ENCODE measurements around the gene ENTPD1.
"Not testable (repeated sequence)": the region's sequence is repeated elsewhere in the genome, so short reads cannot be mapped to it uniquely, and the experiment has no call there.

ENTPD1 gene

DNA sequence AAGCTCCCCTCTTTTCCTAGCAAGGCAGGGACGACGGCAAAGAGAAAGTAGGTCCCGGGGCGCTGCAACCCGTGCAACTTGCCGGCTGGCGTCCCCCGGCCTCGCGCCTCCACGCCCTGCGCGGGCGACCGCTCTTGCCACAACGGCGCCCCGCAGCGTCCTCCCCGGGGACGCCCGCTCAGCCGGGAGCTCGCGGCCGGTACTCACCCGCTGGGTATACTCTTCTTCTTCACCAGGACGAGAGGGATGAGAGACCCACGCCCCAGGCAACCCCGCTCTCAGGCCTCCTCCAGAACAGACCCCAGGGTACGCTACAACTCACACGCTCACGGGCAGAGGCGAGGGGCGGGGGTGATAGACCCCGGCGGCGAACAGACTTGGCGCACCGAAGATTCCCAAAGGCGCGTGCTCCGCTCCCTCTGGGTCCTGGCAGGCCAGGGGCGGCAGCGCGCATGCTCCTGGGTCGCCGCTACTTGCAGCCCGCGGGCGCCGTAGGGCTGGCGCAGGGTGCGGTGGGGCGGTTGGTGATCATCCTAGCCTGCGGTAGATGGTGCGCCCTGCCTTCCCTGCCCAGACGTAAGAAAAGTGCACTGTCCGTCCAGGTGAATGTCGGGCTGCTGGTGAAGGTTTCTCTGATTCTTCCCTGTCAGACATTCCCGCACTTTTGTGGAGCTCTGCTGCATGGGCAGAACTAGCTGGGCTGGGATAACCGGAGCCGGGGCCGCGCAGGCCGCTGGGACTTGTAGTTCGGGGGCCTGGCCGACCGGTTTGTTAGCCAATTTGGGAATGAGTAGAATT lies 151.7 kb downstream of the ENTPD1 start, which contains the start of gene CC2D2B:
CC2D2B (plus strand) TSS at position 520 of the 798 bp plus-strand sequence. CDS start 3,349 bp downstream, outside the sequence.
- Histone ChIP-seq H3K4me1 (ENCODE audit: insufficient read depth, low read length) (no peaks in the 10 kb centered on the region), H3K9me3 (ENCODE audit: control insufficient read depth, insufficient read depth, low read length) (no peaks in the 10 kb centered on the region), H3K36me3 (ENCODE audit: insufficient read depth, low read length) (no peaks in the 10 kb centered on the region; the same call in 1 of the 2 replicates), H3K9ac (ENCODE audit: low read depth, low read length) (peak within 1 kb of the TSS; percentile 87)

DNA sequence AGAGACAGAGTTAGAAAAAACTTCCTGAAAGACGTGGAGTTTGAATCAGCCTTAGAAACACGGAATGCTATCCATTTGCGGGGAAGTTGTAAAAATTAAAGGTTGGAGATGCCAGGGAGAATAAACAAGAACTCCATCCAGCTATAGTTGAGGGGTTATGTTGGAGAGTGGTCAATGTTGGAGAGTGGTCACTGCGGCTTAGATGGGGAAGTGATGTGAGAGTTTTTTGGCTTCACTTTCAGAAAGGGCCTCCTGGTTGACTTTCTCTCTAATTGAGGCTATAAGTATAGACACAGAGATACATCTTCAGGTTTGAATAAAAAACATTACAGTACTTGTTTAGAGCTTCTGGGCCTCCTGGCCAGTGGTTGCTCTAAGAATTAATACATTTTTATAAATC lies 152.5 kb downstream of the ENTPD1 start:
- peak overlapping the region; percentile 87; the same call in 1 of the 2 replicates for H3K9ac ChIP-seq (ENCODE audit: low read depth, low read length)
- H3K4me1 ChIP-seq (ENCODE audit: insufficient read depth, low read length) = no peaks in the 10 kb centered on the region
- no peaks in the 10 kb centered on the region for H3K9me3 ChIP-seq (ENCODE audit: control insufficient read depth, insufficient read depth, low read length)
- H3K36me3 ChIP-seq (ENCODE audit: insufficient read depth, low read length) = no peaks in the 10 kb centered on the region

DNA sequence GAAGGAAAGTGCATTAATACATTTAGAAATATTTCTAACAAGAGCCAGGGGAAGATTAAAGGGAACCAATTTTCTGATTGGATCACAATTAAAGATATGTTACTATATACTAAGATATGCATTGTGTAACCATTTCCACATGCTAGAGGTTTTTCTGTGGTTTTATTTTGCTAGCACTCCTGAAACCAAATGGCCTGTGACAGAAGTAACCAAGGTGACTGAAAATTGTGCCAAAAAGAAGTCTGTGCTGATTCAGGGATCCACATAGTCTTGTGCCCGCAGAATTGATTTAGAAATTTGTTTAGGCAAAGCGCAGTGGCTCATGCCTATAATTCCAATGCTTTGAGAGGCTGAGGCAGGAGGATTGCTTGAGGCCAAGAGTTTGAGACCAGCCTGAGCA lies 153.6 kb downstream of the ENTPD1 start:
- no peaks in the 10 kb centered on the region for H3K36me3 ChIP-seq (ENCODE audit: insufficient read depth, low read length)
- H3K4me1 ChIP-seq (ENCODE audit: insufficient read depth, low read length) = no peaks in the 10 kb centered on the region
- H3K9me3 ChIP-seq (ENCODE audit: control insufficient read depth, insufficient read depth, low read length) = no peaks in the 10 kb centered on the region
- H3K9ac ChIP-seq (ENCODE audit: low read depth, low read length) = no peak overlapping the region

DNA sequence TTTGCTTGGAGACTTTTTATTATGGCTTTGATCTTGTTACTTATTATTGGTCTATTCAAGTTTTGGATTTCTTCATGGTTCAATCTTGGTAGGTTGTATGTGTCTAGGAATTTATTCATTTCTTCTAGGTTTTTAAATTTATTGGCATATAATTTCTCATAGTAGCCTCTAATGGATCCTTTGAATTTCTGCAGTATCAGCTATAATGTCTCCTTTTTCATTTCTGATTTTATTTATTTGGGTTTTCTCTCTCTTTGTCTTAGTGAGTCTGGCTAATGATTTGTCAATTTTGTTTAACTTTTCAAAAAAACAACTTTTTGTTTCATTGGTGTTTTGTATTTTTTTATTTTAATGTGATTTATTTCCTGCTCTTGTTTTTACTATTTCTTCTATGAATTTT lies 160.1 kb downstream of the ENTPD1 start:
- not testable (repeated sequence) for H3K4me1 ChIP-seq (ENCODE audit: insufficient read depth, low read length); H3K9ac ChIP-seq (ENCODE audit: low read depth, low read length); H3K9me3 ChIP-seq (ENCODE audit: control insufficient read depth, insufficient read depth, low read length); H3K36me3 ChIP-seq (ENCODE audit: insufficient read depth, low read length)

Measured in ES-I3 (cell line).